Activated naive CD8-positive, alpha-beta T cell treated with anti-CD3 and anti-CD28 coated beads, Interleukin-2, amount 50 U/mL, for 24 hours (primary cell): ENCODE measurements around the gene SMARCA1.
A peak's percentile ranks its signal among the peaks of the same experiment; 100 is the strongest.
"Not testable (repeated sequence)": the region's sequence is repeated elsewhere in the genome, so short reads cannot be mapped to it uniquely, and the experiment has no call there.

Experiments used
- ATAC-seq: fragments of 150-1000 bp; cut with Tn5 transposase; one replicate; pipeline ENCODE4 v1.10.0; 2021
- DNase-seq: peaks from one replicate; pipeline ENCODE4 v3.0.0; 2021
- H3K27ac Mint-ChIP-seq: one replicate; pipeline ENCODE4 v1.8.0; 2021; ENCODE audit warnings: mild to moderate bottlenecking, mixed read lengths
- H3K27me3 Mint-ChIP-seq: one replicate; pipeline ENCODE4 v1.8.0; 2021; ENCODE audit warnings: mixed read lengths
- H3K36me3 Mint-ChIP-seq: one replicate; pipeline ENCODE4 v1.8.0; 2021; ENCODE audit warnings: low read depth, mixed read lengths
- H3K4me1 Mint-ChIP-seq: one replicate; pipeline ENCODE4 v1.8.0; 2021; ENCODE audit warnings: mixed read lengths
- H3K4me3 Mint-ChIP-seq: one replicate; pipeline ENCODE4 v1.8.0; 2021; ENCODE audit warnings: mild to moderate bottlenecking, moderate library complexity, mixed read lengths
- H3K9me3 Mint-ChIP-seq: one replicate; pipeline ENCODE4 v1.8.0; 2021; ENCODE audit warnings: mixed read lengths

The SMARCA1 gene

GRCh38 chrX:129523079-129523911, at the start of gene SMARCA1:
Gene SMARCA1 (minus strand): TSS chrX:129523490. CDS start chrX:129523370, 120 bp downstream.
- no peak for DNase-seq
- ATAC-seq: no peak
- no peak within 1 kb of the TSS for H3K27ac Mint-ChIP-seq
- H3K9me3 Mint-ChIP-seq: no peaks in the 10 kb centered on the region
- peak within 1 kb of the TSS; percentile 76 for H3K4me3 Mint-ChIP-seq
- peaks cover 8% of the 10 kb centered on the region for H3K4me1 Mint-ChIP-seq
- peaks cover 11% of the 10 kb centered on the region for H3K27me3 Mint-ChIP-seq
- H3K36me3 Mint-ChIP-seq: no peaks in the 10 kb centered on the region

DNA sequence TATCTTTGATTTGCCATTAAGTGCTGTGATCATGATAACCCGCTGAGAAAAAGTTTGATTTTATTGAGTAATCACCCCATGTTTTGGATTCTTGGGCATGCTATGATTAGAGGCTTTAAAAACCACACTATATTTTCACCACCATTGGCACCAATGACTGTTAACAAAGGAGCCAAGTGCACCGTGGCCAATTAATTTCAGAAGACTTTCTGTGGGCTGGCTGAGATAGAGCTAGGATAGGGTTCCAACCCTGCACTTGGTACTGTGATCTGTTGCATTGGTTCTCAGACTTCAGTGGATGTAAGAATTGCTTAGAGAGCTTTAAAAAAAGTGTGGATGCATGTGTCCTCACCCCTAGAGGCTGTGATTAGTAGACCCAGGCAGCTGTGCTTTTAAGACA, 49.1 kb upstream of the SMARCA1 start:
- H3K4me3 Mint-ChIP-seq: no peak overlapping the region
- no peak for DNase-seq
- ATAC-seq: no peak
- no peaks in the 10 kb centered on the region for H3K27me3 Mint-ChIP-seq
- peaks cover 9% of the 10 kb centered on the region for H3K36me3 Mint-ChIP-seq
- no peaks in the 10 kb centered on the region for H3K9me3 Mint-ChIP-seq
- no peak overlapping the region for H3K27ac Mint-ChIP-seq
- no peaks in the 10 kb centered on the region for H3K4me1 Mint-ChIP-seq

- H3K9me3 Mint-ChIP-seq: no peaks in the 10 kb centered on the region
- no peak overlapping the region for H3K4me3 Mint-ChIP-seq
- peaks cover 10% of the 10 kb centered on the region for H3K4me1 Mint-ChIP-seq
- no peaks in the 10 kb centered on the region for H3K27me3 Mint-ChIP-seq
- DNase-seq (no peak), ATAC-seq (no peak)
- H3K36me3 Mint-ChIP-seq: peaks cover 15% of the 10 kb centered on the region
- H3K27ac Mint-ChIP-seq: no peak overlapping the region
These were observed 45.1 kb upstream of the SMARCA1 start for GRCh38 chrX:129568349-129568748.

DNA sequence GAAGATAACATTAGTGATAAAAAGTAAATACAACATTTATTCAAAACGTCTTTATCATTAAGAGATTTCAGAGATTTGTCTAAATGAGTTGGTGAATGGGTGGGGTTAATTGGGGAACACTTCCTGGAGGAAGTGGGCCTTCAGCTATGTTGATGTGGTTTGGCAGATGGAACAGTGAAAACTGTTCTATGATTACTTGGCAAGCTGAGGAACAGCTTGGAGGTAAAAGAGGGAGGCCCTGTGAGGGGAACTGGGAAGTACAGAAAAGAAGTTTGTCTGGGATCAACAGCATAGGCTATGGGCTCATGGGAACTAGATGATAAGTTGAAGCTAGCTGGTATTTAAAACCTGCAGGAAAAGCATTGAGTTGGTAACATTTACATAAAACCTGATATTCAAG, 42.8 kb upstream of the SMARCA1 start:
- no peak for ATAC-seq
- Mint-ChIP-seq H3K27me3 (no peaks in the 10 kb centered on the region), H3K9me3 (no peaks in the 10 kb centered on the region), H3K4me3 (no peak overlapping the region), H3K27ac (no peak overlapping the region), H3K36me3 (peaks cover 23% of the 10 kb centered on the region), H3K4me1 (peaks cover 10% of the 10 kb centered on the region)
- DNase-seq: no peak

GRCh38 chrX:129565046-129565650, 41.9 kb upstream of the SMARCA1 start:
- H3K27me3 Mint-ChIP-seq: no peaks in the 10 kb centered on the region
- ATAC-seq (no peak), DNase-seq (no peak)
- H3K4me1 Mint-ChIP-seq: peaks cover 10% of the 10 kb centered on the region
- H3K4me3 Mint-ChIP-seq: no peak overlapping the region
- H3K27ac Mint-ChIP-seq: no peak overlapping the region
- H3K36me3 Mint-ChIP-seq: peaks cover 22% of the 10 kb centered on the region
- no peaks in the 10 kb centered on the region for H3K9me3 Mint-ChIP-seq

DNA sequence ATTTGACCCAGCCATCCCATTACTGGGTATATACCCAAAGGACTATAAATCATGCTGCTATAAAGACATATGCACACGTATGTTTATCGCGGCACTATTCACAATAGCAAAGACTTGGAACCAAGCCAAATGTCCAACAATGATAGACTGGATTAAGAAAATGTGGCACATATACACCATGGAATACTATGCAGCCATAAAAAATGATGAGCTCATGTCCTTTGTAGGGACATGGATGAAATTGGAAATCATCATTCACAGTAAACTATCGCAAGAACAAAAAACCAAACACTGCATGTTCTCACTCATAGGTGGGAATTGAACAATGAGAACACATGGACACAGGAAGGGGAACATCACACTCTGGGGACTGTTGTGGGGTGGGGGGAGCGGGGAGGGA, 41.1 kb upstream of the SMARCA1 start:
- H3K4me1 Mint-ChIP-seq, DNase-seq, H3K27me3 Mint-ChIP-seq, ATAC-seq, H3K27ac Mint-ChIP-seq, H3K4me3 Mint-ChIP-seq, H3K9me3 Mint-ChIP-seq: not testable (repeated sequence)
- H3K36me3 Mint-ChIP-seq: peaks cover 18% of the 10 kb centered on the region

GRCh38 chrX:129561453-129561852, 38.2 kb upstream of the SMARCA1 start:
- Mint-ChIP-seq H3K27me3 (no peaks in the 10 kb centered on the region), H3K9me3 (no peaks in the 10 kb centered on the region), H3K36me3 (peaks cover 17% of the 10 kb centered on the region), H3K4me1 (peaks cover 10% of the 10 kb centered on the region), H3K27ac (no peak overlapping the region), H3K4me3 (no peak overlapping the region)
- ATAC-seq (no peak), DNase-seq (no peak)

DNA sequence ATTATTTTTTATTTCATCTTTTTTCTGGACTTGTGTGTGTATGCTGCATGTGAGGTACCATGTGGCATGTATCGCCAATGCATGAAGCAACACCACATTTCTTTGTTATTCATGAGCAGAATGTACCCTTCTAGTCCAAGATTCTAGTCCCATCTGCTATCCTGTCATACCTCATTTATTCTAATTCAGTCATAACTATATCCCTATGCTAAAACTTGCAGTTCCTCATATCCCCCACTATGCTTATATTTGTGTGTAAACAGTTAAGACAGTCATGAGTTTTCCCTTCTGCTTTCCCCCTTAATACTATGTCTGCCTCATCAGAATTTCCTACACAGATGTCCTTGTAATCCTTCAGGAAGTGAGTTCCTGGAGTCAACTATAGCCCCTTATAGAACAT, 36.5 kb upstream of the SMARCA1 start:
- DNase-seq (no peak), ATAC-seq (no peak)
- Mint-ChIP-seq H3K36me3 (peaks cover 13% of the 10 kb centered on the region), H3K27me3 (no peaks in the 10 kb centered on the region), H3K9me3 (no peaks in the 10 kb centered on the region), H3K4me1 (no peaks in the 10 kb centered on the region), H3K27ac (no peak overlapping the region), H3K4me3 (no peak overlapping the region)

DNA sequence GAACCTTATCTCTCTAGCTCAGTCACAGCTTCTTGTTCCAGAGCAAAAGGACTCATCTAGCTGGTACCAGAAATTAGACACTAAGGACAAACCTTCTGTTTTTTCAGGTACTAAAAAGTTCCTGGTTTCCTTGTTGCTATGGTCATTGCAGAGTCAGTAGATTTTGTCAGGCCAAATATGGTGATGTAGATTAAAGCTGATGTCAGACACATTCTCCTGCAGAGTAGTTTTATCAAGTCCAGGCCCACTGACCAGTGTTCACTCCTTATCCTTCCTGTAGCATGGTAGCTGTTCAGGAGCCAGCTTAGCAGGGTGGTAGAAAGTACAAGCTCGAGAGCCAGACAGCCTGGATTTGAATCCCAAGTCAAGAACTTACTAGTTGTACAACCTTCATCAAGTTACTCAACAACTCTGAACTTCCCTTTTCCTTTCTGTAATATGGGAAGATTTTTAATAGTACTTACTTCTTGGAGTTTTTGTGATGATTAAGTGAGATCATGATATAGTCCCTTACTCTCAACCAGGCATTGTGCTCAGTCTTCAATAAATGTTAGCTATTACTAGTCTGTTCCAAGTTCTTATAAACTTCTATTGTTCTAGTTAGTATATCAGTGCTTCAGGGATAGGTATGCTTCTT, 34.7 kb upstream of the SMARCA1 start:
- Mint-ChIP-seq H3K9me3 (no peaks in the 10 kb centered on the region), H3K27me3 (no peaks in the 10 kb centered on the region), H3K4me3 (no peak overlapping the region), H3K4me1 (no peaks in the 10 kb centered on the region), H3K36me3 (peaks cover 11% of the 10 kb centered on the region), H3K27ac (no peak overlapping the region)
- DNase-seq (no peak), ATAC-seq (no peak)

GRCh38 chrX:129556806-129557315, 33.6 kb upstream of the SMARCA1 start:
- ATAC-seq: no peak
- no peak overlapping the region for H3K4me3 Mint-ChIP-seq
- no peaks in the 10 kb centered on the region for H3K9me3 Mint-ChIP-seq
- no peaks in the 10 kb centered on the region for H3K4me1 Mint-ChIP-seq
- no peaks in the 10 kb centered on the region for H3K27me3 Mint-ChIP-seq
- DNase-seq: no peak
- peaks cover 3% of the 10 kb centered on the region for H3K36me3 Mint-ChIP-seq
- no peak overlapping the region for H3K27ac Mint-ChIP-seq

DNA sequence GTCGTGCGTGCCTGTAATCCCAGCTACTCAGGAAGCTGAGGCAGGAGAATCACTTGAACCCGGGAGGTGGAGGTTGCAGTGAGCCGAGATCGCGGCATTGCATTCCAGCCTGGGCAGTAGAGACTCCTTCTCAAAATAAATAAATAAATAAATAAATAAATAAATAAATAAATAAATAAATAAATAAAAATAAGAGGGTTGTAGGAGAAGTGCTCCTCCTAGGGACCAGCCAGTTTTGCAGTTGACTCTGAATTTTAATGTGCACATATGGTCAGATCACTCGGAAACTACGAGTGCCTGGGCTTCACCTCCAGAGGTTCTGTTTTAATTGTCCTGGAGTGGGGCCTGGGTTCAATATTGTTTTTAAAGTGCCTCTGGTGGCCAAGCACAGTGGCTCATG, 31.5 kb upstream of the SMARCA1 start:
- H3K27ac Mint-ChIP-seq, H3K4me1 Mint-ChIP-seq, H3K36me3 Mint-ChIP-seq, H3K9me3 Mint-ChIP-seq, ATAC-seq, H3K4me3 Mint-ChIP-seq, DNase-seq, H3K27me3 Mint-ChIP-seq: not testable (repeated sequence)

DNA sequence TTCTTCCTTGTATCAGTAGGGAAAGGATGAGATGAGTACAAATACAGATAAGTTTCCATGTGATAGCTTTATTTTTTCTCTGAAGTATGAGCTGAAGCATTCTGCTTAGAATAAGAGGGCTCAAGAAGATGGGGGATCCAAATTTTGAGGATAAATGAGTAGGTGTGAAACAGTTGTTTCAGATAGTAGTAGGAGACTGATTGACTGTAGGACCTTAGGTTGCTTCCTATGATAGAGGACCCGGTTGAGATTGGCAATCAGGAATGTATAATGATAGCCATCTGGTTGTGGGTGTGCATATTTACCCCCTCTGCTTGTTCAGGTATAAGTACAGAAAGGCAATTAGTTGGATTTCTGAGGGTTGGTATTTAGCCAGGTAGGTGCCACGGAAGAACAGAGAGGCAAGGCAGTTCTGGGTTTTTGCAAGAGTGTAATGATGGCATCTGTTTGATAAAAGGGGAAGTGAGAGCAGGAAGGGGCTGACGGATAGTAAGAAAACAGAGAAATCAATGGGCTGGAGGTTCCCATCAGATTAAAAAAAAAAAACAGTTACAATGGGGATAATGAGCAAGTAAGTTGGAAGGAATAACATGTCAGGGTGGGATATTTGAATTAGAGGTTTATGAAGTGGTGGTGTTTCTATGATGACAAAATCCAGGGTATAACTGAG, 30.5 kb upstream of the SMARCA1 start:
- ATAC-seq (no peak), DNase-seq (no peak)
- H3K4me3 Mint-ChIP-seq: no peak overlapping the region
- H3K9me3 Mint-ChIP-seq: no peaks in the 10 kb centered on the region
- no peaks in the 10 kb centered on the region for H3K4me1 Mint-ChIP-seq
- no peak overlapping the region for H3K27ac Mint-ChIP-seq
- H3K36me3 Mint-ChIP-seq: peaks cover 4% of the 10 kb centered on the region
- no peaks in the 10 kb centered on the region for H3K27me3 Mint-ChIP-seq

DNA sequence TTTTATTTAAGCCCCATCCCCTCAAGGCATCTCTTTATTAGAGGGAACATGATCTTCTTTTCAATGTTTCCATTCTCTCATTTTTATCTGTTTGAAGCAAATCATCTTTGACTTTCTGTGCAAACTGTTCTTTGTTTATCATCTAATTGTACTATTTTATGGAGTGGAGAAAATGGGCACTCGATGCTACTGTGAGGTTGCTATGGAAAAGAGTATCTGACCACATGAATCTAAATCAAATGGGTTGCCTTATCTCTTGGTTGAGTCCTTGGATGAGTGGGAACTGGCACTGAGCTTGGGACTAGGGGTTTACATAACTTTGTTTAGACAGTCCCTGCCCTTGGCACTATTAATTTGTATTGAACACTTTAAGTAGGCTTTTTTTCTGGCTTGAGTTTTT, 25.8 kb upstream of the SMARCA1 start:
- Mint-ChIP-seq H3K36me3 (peaks cover 4% of the 10 kb centered on the region), H3K27ac (no peak overlapping the region), H3K9me3 (no peaks in the 10 kb centered on the region), H3K27me3 (no peaks in the 10 kb centered on the region), H3K4me3 (no peak overlapping the region), H3K4me1 (peaks cover 7% of the 10 kb centered on the region)
- DNase-seq (no peak), ATAC-seq (no peak)

- Mint-ChIP-seq H3K4me1 (peaks cover 7% of the 10 kb centered on the region), H3K9me3 (no peaks in the 10 kb centered on the region), H3K36me3 (peaks cover 4% of the 10 kb centered on the region), H3K27ac (no peak overlapping the region), H3K27me3 (no peaks in the 10 kb centered on the region), H3K4me3 (no peak overlapping the region)
- no peak for DNase-seq
- peak; percentile 33 for ATAC-seq
These were observed 22.1 kb upstream of the SMARCA1 start for GRCh38 chrX:129545408-129545807.
